Right lobe of liver (tissue), 6 donors: ENCODE results near the gene CFAP53. TPM values are rescaled to one million over a fixed set of nuclear protein-coding genes. Genes with fewer than 3 reads are reported as not detected.

ENCODE experiments used
- ATAC-seq, 4 donors: fragments of 200-7000 bp; cut with Tn5 transposase; one replicate each; pipeline ENCODE4 v1.9.1; 2020; ENCODE audit warnings: mild to moderate bottlenecking in 4 of 4, moderate library complexity in 4 of 4
- DNase-seq, 3 donors: peaks; one replicate each; pipeline ENCODE4 v3.0.0-alpha.2; 2020
- H3K27ac ChIP-seq, 3 donors: fragments of 200-600 bp; one replicate each; pipeline ENCODE4 v1.8.0; 2022
- H3K27me3 ChIP-seq, 2 donors: fragments of 200-600 bp; one replicate each; pipeline ENCODE4 v1.8.0; 2022
- H3K36me3 ChIP-seq, 4 donors: fragments of 200-600 bp; sonication (generic) in 1 of 4; one replicate each; pipeline versions ENCODE4 v1.5.1 to v1.8.0; 2017 to 2022; ENCODE audit warnings: control low read depth in 1 of 4
- H3K4me1 ChIP-seq, 4 donors: fragments of 200-600 bp; sonication (generic) in 1 of 4; one replicate each; pipeline versions ENCODE4 v1.5.1 to v1.8.0; 2017 to 2022; ENCODE audit warnings: control low read depth in 1 of 4
- H3K4me3 ChIP-seq, 3 donors: fragments of 200-600 bp; one replicate each; pipeline ENCODE4 v1.8.0; 2022
- H3K9me3 ChIP-seq, 4 donors: fragments of 200-600 bp; sonication (generic) in 1 of 4; one replicate each; pipeline versions ENCODE4 v1.5.1 to v1.8.0; 2017 to 2022; ENCODE audit warnings: control low read depth in 1 of 4
- CTCF ChIP-seq, 4 donors: fragments of 200-600 bp in 3 of 4; fragments of 450-650 bp in 1 of 4; IDR thresholded peaks; one replicate each; pipeline versions ENCODE4 v1.5.1 to v1.8.0; 2016 to 2022; ENCODE audit warnings: antibody characterized with exemption in 4 of 4, mild to moderate bottlenecking in 2 of 4
- POLR2A ChIP-seq: fragments of 450-650 bp; IDR thresholded peaks from one replicate; pipeline ENCODE4 v1.6.1; 2017; ENCODE audit warnings: antibody characterized with exemption, mild to moderate bottlenecking
- WGBS: methylation state at CpG from one replicate; pipeline ENCODE4 v1.1.6; 2018; ENCODE audit warnings: low coverage, low lambda C conversion rate; ENCODE audit not compliant: insufficient coverage; ENCODE audit errors: missing lambda C conversion rate; 5-methylcytosine and 5-hydroxymethylcytosine counted together
- intact Hi-C, 2 donors: fragments of 100-400 bp; cut with DNase I; formaldehyde crosslinking; loops; one replicate each; pipeline versions ENCODE4 v1.11.2 to v1.14.1; 2022
- long read RNA-seq: library from polyadenylated mRNA; unstranded; transcript quantifications from one replicate; pipeline ENCODE4 v2.0.0, GENCODE V29; 2019
- total RNA-seq, 6 experiments: library from RNA; depleted of rRNA in 2 of 6; stranded (reverse); fragments of >200 nt in 2 of 6; fragmentation: NEBNext Ultra II Directional in 3 of 6; extraction: Animal tissue kit (Norgen Biotek cat#: 25700) in 3 of 6; gene quantifications; one replicate each; pipeline versions ENCODE4 v1.1.0 to v1.2.4, GENCODE V29; 2016 to 2023
- donor health status: DM: no; HTN: yes; CAD: no.
- donor health status: DM: no; HTN: no; CAD: no.
- donor health status: DM: no; HTN: no; CAD: no.
- donor health status: DM: no; HTN: yes; CAD: no.
- donor health status: DM: no; HTN: yes; CAD: no.

Gene CFAP53
- total RNA-seq = under 1 TPM in 3 of 6 experiments, not detected in 3; 0.13 to 0.17 (median 0.14) TPM
- long read RNA-seq, partial matches to known transcripts = 1 of 1 reads
- long read RNA-seq, other reads (novel, unspliced or antisense) = 0 of 1 reads

GRCh38 chr18:50266248-50266704, at the start of gene CFAP53:
Gene CFAP53, minus strand, starts transcription at chr18:50266495. Its CDS starts 91 bp downstream, at chr18:50266404.
- peak; percentile 94 to 96 (median 95) for DNase-seq
- intact Hi-C loops = no loop called here
- Histone ChIP-seq H3K4me1 (peaks cover 0 to 5% (median 0%) of the 10 kb centered on the region in 4 donors), H3K27ac (no peak within 1 kb of the TSS), H3K36me3 (peaks cover 0 to 22% (median 6%) of the 10 kb centered on the region in 4 donors), H3K27me3 (no peaks in the 10 kb centered on the region), H3K9me3 (no peaks in the 10 kb centered on the region), H3K4me3 (peak within 1 kb of the TSS; percentile 49 to 75 (median 74))
- 0% methylated on average over 7 of the region's 37 CpGs for WGBS
- TF ChIP-seq CTCF (IDR thresholded peaks at IDR 0.05) = no peak
- no peak for TF ChIP-seq POLR2A
- peak; percentile 95 to 97 (median 96) for ATAC-seq

GRCh38 chr18:50315100-50315871, 49.0 kb upstream of the CFAP53 start:
- Histone ChIP-seq H3K27me3 (no peaks in the 10 kb centered on the region), H3K9me3 (no peaks in the 10 kb centered on the region), H3K4me1 (peaks cover 0 to 35% (median 5%) of the 10 kb centered on the region in 4 donors), H3K4me3 (no peak overlapping the region), H3K27ac (no peak overlapping the region), H3K36me3 (no peaks in the 10 kb centered on the region)
- DNase-seq (no peak), ATAC-seq (peak; percentile 54 to 68 (median 61))
- intact Hi-C loops = no loop called here
- TF ChIP-seq CTCF (IDR thresholded peaks at IDR 0.05) (no peak), POLR2A (no peak)
- WGBS = 50% methylated on average over 5 of the region's 5 CpGs

- WGBS = 13% methylated on average over 2 of the region's 2 CpGs
- Histone ChIP-seq H3K4me1 (peaks cover 0 to 35% (median 5%) of the 10 kb centered on the region in 4 donors), H3K9me3 (no peaks in the 10 kb centered on the region), H3K4me3 (no peak overlapping the region), H3K36me3 (no peaks in the 10 kb centered on the region), H3K27me3 (no peaks in the 10 kb centered on the region), H3K27ac (peak overlapping the region in 1 of 3 donors; percentile 38)
- TF ChIP-seq CTCF (IDR thresholded peaks at IDR 0.05) (no peak), POLR2A (no peak)
- ATAC-seq (peak; percentile 91 to 95 (median 95)), DNase-seq (peak in 1 of 3 donors; percentile 75)
- intact Hi-C loops = no loop called here
Measured at GRCh38 chr18:50313873-50314460, 47.7 kb upstream of the CFAP53 start.

GRCh38 chr18:50313031-50313607, 46.8 kb upstream of the CFAP53 start:
- TF ChIP-seq POLR2A (no peak), CTCF (IDR thresholded peaks at IDR 0.05) (no peak)

More at GRCh38 chr18:50313031-50313607, 46.8 kb upstream of the CFAP53 start:
- Histone ChIP-seq H3K9me3 (no peaks in the 10 kb centered on the region), H3K36me3 (no peaks in the 10 kb centered on the region), H3K4me1 (peaks cover 0 to 41% (median 5%) of the 10 kb centered on the region in 4 donors), H3K27ac (peak overlapping the region in 1 of 3 donors; percentile 38), H3K4me3 (no peak overlapping the region), H3K27me3 (no peaks in the 10 kb centered on the region)
- intact Hi-C loops = no loop called here
- ATAC-seq = no peak
- WGBS = 85% methylated on average over 2 of the region's 2 CpGs
- DNase-seq = no peak
